Measurements from ENCODE around the gene RAPGEF3. TPM values are rescaled to one million over a fixed set of nuclear protein-coding genes. Genes with fewer than 3 reads are reported as not detected.

Gene RAPGEF3
- total and polyA plus RNA-seq, 2 donors (not counting 1 experiment from before 2014, with no cell fraction given): 1.8 to 5.2 TPM

- no peaks in the 10 kb centered on the region for H3K27me3 Mint-ChIP-seq
- peak overlapping the region; percentile 69 for H3K27ac Mint-ChIP-seq
- peak overlapping the region; percentile 3 for H2AFZ ChIP-seq (ENCODE audit: insufficient read depth, low read depth, low read length, poor library complexity, severe bottlenecking)
- ChIA-PET CTCF (interaction anchor here (0.8 to 14.1 kb wide), 10 partner anchors 7 to 85 kb away, joined by 3 to 452 read pairs (median 4); partner anchors contain the start of gene SLC48A1), POLR2A (interaction anchor here (0.6 to 7.3 kb wide), 4 partner anchors 14 to 88 kb away, joined by 3 to 43 read pairs (median 6); no protein-coding TSS in a partner anchor)
- WGBS (ENCODE audit: insufficient coverage): 76% methylated on average over 6 of the region's 12 CpGs
- H3K9me3 ChIP-seq (ENCODE audit: control extremely low read depth in 1 of 3, control insufficient read depth in 2 of 3, insufficient read depth in 1 of 3, low read length in 2 of 3): no peaks in the 10 kb centered on the region
- TF ChIP-seq CTCF (IDR thresholded peaks at IDR 0.05) (no peak), EZH2 (IDR thresholded peaks at IDR 0.05; ENCODE audit: borderline replicate concordance, insufficient read depth, low read depth, low read length, poor library complexity, severe bottlenecking) (no peak)
- no peaks in the 10 kb centered on the region for H3K9me3 Mint-ChIP-seq (ENCODE audit: insufficient read depth)
- DNase-seq: peak; percentile 64
- H3K4me1 ChIP-seq (ENCODE audit: control insufficient read depth in 2 of 2, insufficient read depth in 2 of 2, low read length in 2 of 2): peaks cover 57 to 69% of the 10 kb centered on the region in 2 donors
- H3K4me3 ChIP-seq (ENCODE audit: control extremely low read depth in 1 of 5, extremely low read depth in 1 of 5, insufficient read depth in 1 of 5, low read depth in 2 of 5, low read length in 4 of 5): peak overlapping the region in 1 of 5 experiments; percentile 15
- intact Hi-C loops (cut with micrococcal nuclease): no loop called here
- no peaks in the 10 kb centered on the region for H3K27me3 ChIP-seq (replicated peaks in 1 of 4; ENCODE audit: control extremely low read depth in 1 of 4, control insufficient read depth in 3 of 4, insufficient read depth in 4 of 4, low read length in 3 of 4)
- H3K27ac ChIP-seq (ENCODE audit: low read length in 2 of 2): peak overlapping the region; percentile 42 to 63
- H3K4me1 Mint-ChIP-seq: peaks cover 61% of the 10 kb centered on the region
- peak overlapping the region; percentile 17 for H3K9ac ChIP-seq (ENCODE audit: low read length)
- no peaks in the 10 kb centered on the region for H3K79me2 ChIP-seq (ENCODE audit: control insufficient read depth, insufficient read depth, low read length)
- ATAC-seq (ENCODE audit: low read depth): peak; percentile 16
- peak overlapping the region; percentile 58 for H3K4me2 ChIP-seq (replicated peaks; ENCODE audit: low read depth, low read length, poor library complexity, severe bottlenecking)
- no peaks in the 10 kb centered on the region for H3K36me3 ChIP-seq (replicated peaks in 1 of 2; ENCODE audit: control extremely low read depth in 1 of 2, control insufficient read depth in 1 of 2, extremely low read depth in 1 of 2, insufficient read depth in 2 of 2, low read length in 1 of 2)
- peak overlapping the region; percentile 42 for H3K4me3 Mint-ChIP-seq
- H4K20me1 ChIP-seq (ENCODE audit: control insufficient read depth, insufficient read depth, low read length, poor library complexity, severe bottlenecking): no peaks in the 10 kb centered on the region
Measured at GRCh38 chr12:47755655-47756562, 2.8 kb downstream of the RAPGEF3 start.
